ENCODE results near the gene ESAM. TPM values are rescaled to one million over a fixed set of nuclear protein-coding genes. Genes with fewer than 3 reads are reported as not detected.

ESAM gene
- total and polyA plus RNA-seq, 2 of the 8 experiments (the other 6 are each of a cell fraction or from before 2014, with no cell fraction given), result 0.09 TPM; not detected in 1

GRCh38 chr11:124759266-124760204 is 2.6 kb downstream of the ESAM start:
- Histone ChIP-seq H3K79me2 (ENCODE audit: control insufficient read depth in 1 of 2, insufficient read depth in 2 of 2, low read length in 2 of 2) (no peaks in the 10 kb centered on the region), H2AK5ac (ENCODE audit: low read depth, low read length) (no peak overlapping the region), H3K36me3 (ENCODE audit: control insufficient read depth in 2 of 4, insufficient read depth in 4 of 4, low read length in 3 of 4) (peaks cover 0 to 3% (median 0%) of the 10 kb centered on the region in 4 experiments; a peak in 1 of 8 replicates), H3K27ac (ENCODE audit: low read depth, low read length) (no peak overlapping the region), H3K23me2 (ENCODE audit: low read depth, low read length) (peaks cover 17% of the 10 kb centered on the region; the same call in 1 of the 2 replicates), H4K20me1 (replicated peaks in 1 of 2; ENCODE audit: control insufficient read depth in 1 of 2, insufficient read depth in 2 of 2, low read length in 2 of 2) (peaks cover 20 to 36% of the 10 kb centered on the region in 2 experiments), H3K79me1 (ENCODE audit: low read depth, low read length) (no peaks in the 10 kb centered on the region), H2BK20ac (ENCODE audit: low read length) (no peak overlapping the region), H3K4ac (replicated peaks; ENCODE audit: insufficient read length, low read depth, low read length) (peak overlapping the region; percentile 8), H4K91ac (replicated peaks; ENCODE audit: insufficient read length, low read length) (no peak overlapping the region), H2BK12ac (ENCODE audit: low read depth, low read length) (peak overlapping the region; percentile 68; the same call in 1 of the 2 replicates), H2AFZ (ENCODE audit: low read length) (no peak overlapping the region), H4K5ac (ENCODE audit: insufficient read length, low read depth, low read length) (no peak overlapping the region), H2BK5ac (ENCODE audit: low read depth, low read length) (no peak overlapping the region), H2BK15ac (ENCODE audit: low read length) (no peak overlapping the region), H4K8ac (ENCODE audit: extremely low read depth, insufficient read depth, low read length) (peak overlapping the region; percentile 43; the same call in 1 of the 2 replicates), H3K4me2 (ENCODE audit: insufficient read depth in 1 of 2, low read depth in 2 of 2, low read length in 2 of 2) (peak overlapping the region; percentile 80 to 81), H3K9ac (replicated peaks in 1 of 4; ENCODE audit: extremely low read depth in 1 of 4, low read depth in 3 of 4, low read length in 3 of 4) (no peak overlapping the region), H3K18ac (ENCODE audit: extremely low read depth, low read length) (0 out of 2 replicates have a peak overlapping the region, but pooled peaks have one; percentile 71), H3K14ac (ENCODE audit: insufficient read length) (no peak overlapping the region), H2BK120ac (replicated peaks; ENCODE audit: low read depth, low read length) (no peak overlapping the region), H3K9me3 (ENCODE audit: insufficient read depth in 2 of 2, low read depth in 1 of 2, low read length in 1 of 2) (no peaks in the 10 kb centered on the region), H3K27me3 (replicated peaks in 1 of 4; ENCODE audit: control insufficient read depth in 3 of 4, extremely low read depth in 1 of 4, insufficient read depth in 3 of 4, low read length in 3 of 4) (peaks cover 67 to 88% (median 81%) of the 10 kb centered on the region in 4 experiments), H3K56ac (replicated peaks; ENCODE audit: insufficient read length, low read depth, low read length) (no peak overlapping the region), H3K4me1 (replicated peaks in 1 of 4; ENCODE audit: control insufficient read depth in 3 of 4, insufficient read depth in 4 of 4, low read length in 3 of 4) (peaks cover 6 to 41% (median 27%) of the 10 kb centered on the region in 4 experiments), H3K4me3 (ENCODE audit: extremely low read depth in 1 of 4, insufficient read depth in 2 of 4, low read depth in 3 of 4, low read length in 4 of 4) (peak overlapping the region; percentile 18 to 58 (median 34); a peak in 6 of 8 replicates), H3K23ac (ENCODE audit: insufficient read length) (no peak overlapping the region)
- DNase-seq (ENCODE audit: low read depth in 1 of 2, low spot score in 2 of 2) (peak in 1 of 2 experiments; percentile 72), FAIRE-seq (no peak)
- ChIA-PET CTCF (ENCODE audit: partially characterized antibody) (interaction anchor here (0.7 to 28.0 kb wide), 15 partner anchors 11 to 126 kb away, joined by 3 to 382 read pairs (median 10); partner anchors contain the start of genes NRGN and ROBO3), POLR2A (ENCODE audit: partially characterized antibody) (no interaction called here)
- 3% methylated on average over 50 of the region's 52 CpGs; no CpG with 5 or more reads in 1 of the 2 experiments for WGBS, 2 experiments (ENCODE audit: extremely low coverage in 1 of 2, insufficient coverage in 1 of 2, insufficient read length in 1 of 2, insufficient replicate concordance in 2 of 2, low coverage in 1 of 2, low lambda C conversion rate in 2 of 2, missing lambda C conversion rate in 1 of 2)
- TF ChIP-seq CBX5 (IDR thresholded peaks at IDR 0.05; ENCODE audit: low read depth, low read length), result no peak
- TF ChIP-seq ASH2L (IDR thresholded peaks at IDR 0.05; ENCODE audit: low read length), result peak; percentile 4
- no peak for TF ChIP-seq ATF3 (IDR thresholded peaks at IDR 0.05; ENCODE audit: insufficient read depth, low read depth, low read length)
